ENCODE results near the gene CHAF1A. TPM values are rescaled to one million over a fixed set of nuclear protein-coding genes. Genes with fewer than 3 reads are reported as not detected.

Gene CHAF1A
- total RNA-seq, 1 donor from 2014 or later, result 6.6 TPM

GRCh38 chr19:4474514-4475022, 72.1 kb downstream of the CHAF1A start:
- Mint-ChIP-seq H3K27ac (ENCODE audit: unreplicated experiment) (peak overlapping the region; percentile 89), H3K4me1 (ENCODE audit: low read depth) (peaks cover 21% of the 10 kb centered on the region), H3K27me3 (ENCODE audit: low read depth) (no peaks in the 10 kb centered on the region), H3K4me3 (ENCODE audit: unreplicated experiment) (peak overlapping the region; percentile 87), H3K9me3 (ENCODE audit: low read depth) (no peaks in the 10 kb centered on the region), H3K36me3 (ENCODE audit: low read depth) (peaks cover 5% of the 10 kb centered on the region)
- no peak for DNase-seq (ENCODE audit: low spot score)
- TF ChIP-seq CTCF (IDR thresholded peaks at IDR 0.05), result no peak

GRCh38 chr19:4477034-4477801, 74.8 kb downstream of the CHAF1A start:
- Mint-ChIP-seq H3K4me1 (ENCODE audit: low read depth) (peaks cover 16% of the 10 kb centered on the region), H3K36me3 (ENCODE audit: low read depth) (peaks cover 5% of the 10 kb centered on the region), H3K9me3 (ENCODE audit: low read depth) (no peaks in the 10 kb centered on the region), H3K4me3 (ENCODE audit: unreplicated experiment) (no peak overlapping the region), H3K27ac (ENCODE audit: unreplicated experiment) (no peak overlapping the region), H3K27me3 (ENCODE audit: low read depth) (no peaks in the 10 kb centered on the region)
- peak; percentile 58 for DNase-seq (ENCODE audit: low spot score)
- TF ChIP-seq CTCF (IDR thresholded peaks at IDR 0.05), result no peak

GRCh38 chr19:4482721-4483364, 80.4 kb downstream of the CHAF1A start:
- TF ChIP-seq CTCF (IDR thresholded peaks at IDR 0.05), result no peak
- Mint-ChIP-seq H3K27me3 (ENCODE audit: low read depth) (no peaks in the 10 kb centered on the region), H3K4me3 (ENCODE audit: unreplicated experiment) (no peak overlapping the region), H3K4me1 (ENCODE audit: low read depth) (no peaks in the 10 kb centered on the region), H3K36me3 (ENCODE audit: low read depth) (peaks cover 11% of the 10 kb centered on the region), H3K9me3 (ENCODE audit: low read depth) (no peaks in the 10 kb centered on the region), H3K27ac (ENCODE audit: unreplicated experiment) (no peak overlapping the region)
- no peak for DNase-seq (ENCODE audit: low spot score)

GRCh38 chr19:4483385-4483784, 80.9 kb downstream of the CHAF1A start:
- Mint-ChIP-seq H3K9me3 (ENCODE audit: low read depth) (no peaks in the 10 kb centered on the region), H3K4me3 (ENCODE audit: unreplicated experiment) (no peak overlapping the region), H3K27me3 (ENCODE audit: low read depth) (no peaks in the 10 kb centered on the region), H3K4me1 (ENCODE audit: low read depth) (no peaks in the 10 kb centered on the region), H3K36me3 (ENCODE audit: low read depth) (peaks cover 11% of the 10 kb centered on the region), H3K27ac (ENCODE audit: unreplicated experiment) (peak overlapping the region; percentile 34)
- DNase-seq (ENCODE audit: low spot score), result no peak
- TF ChIP-seq CTCF (IDR thresholded peaks at IDR 0.05), result no peak

- Mint-ChIP-seq H3K36me3 (ENCODE audit: low read depth) (peaks cover 19% of the 10 kb centered on the region), H3K27me3 (ENCODE audit: low read depth) (no peaks in the 10 kb centered on the region), H3K27ac (ENCODE audit: unreplicated experiment) (no peak overlapping the region), H3K9me3 (ENCODE audit: low read depth) (no peaks in the 10 kb centered on the region), H3K4me1 (ENCODE audit: low read depth) (no peaks in the 10 kb centered on the region), H3K4me3 (ENCODE audit: unreplicated experiment) (no peak overlapping the region)
- no peak for TF ChIP-seq CTCF (IDR thresholded peaks at IDR 0.05)
- no peak for DNase-seq (ENCODE audit: low spot score)
Observed at GRCh38 chr19:4487572-4487971, 85.1 kb downstream of the CHAF1A start.

Data from chondrocyte (in vitro differentiated cells).